K562 (cell line): Measurements from ENCODE around the gene SEC14L3. TPM values are rescaled to one million over a fixed set of nuclear protein-coding genes. Genes with fewer than 3 reads are reported as not detected.

ENCODE experiments used
- CEBPG ChIP-seq, 3 experiments: fragments of 200-800 bp in 1 of 3; sonication (Bioruptor generic) in 1 of 3; sonication (generic) in 1 of 3; formaldehyde crosslinking in 1 of 3; IDR thresholded peaks in 2 of 3; conservative IDR thresholded peaks in 1 of 3; 2 replicates each; pipeline versions ENCODE4 v1.6.1 to v1.8.0; 2016 to 2022; ENCODE audit warnings: missing compliant biosample characterization in 2 of 3, missing genetic modification characterization in 2 of 3, mild to moderate bottlenecking in 1 of 3, missing genetic modification reagents in 1 of 3
- CHD2 ChIP-seq: IDR thresholded peaks from 2 replicates; pipeline ENCODE4 v1.6.1; 2011; ENCODE audit warnings: low read depth, low read length
- MBD2 ChIP-seq: sonication (generic); IDR thresholded peaks from 2 replicates; pipeline ENCODE4 v1.6.1; 2016; ENCODE audit warnings: low read depth, borderline replicate concordance
- PTRF ChIP-seq: fragments of 450-650 bp; IDR thresholded peaks from 2 replicates; pipeline ENCODE4 v1.6.1; 2016; ENCODE audit warnings: mild to moderate bottlenecking, missing genetic modification characterization, missing compliant biosample characterization
- SRSF7 ChIP-seq: fragments of 200-400 bp; formaldehyde crosslinking; optimal IDR thresholded peaks from 2 replicates; pipeline ENCODE3; 2017; ENCODE audit warnings: mild to moderate bottlenecking, low read depth, low read length
- TAL1 ChIP-seq: fragments of 450-650 bp; IDR thresholded peaks from 2 replicates; pipeline ENCODE4 v1.6.1; 2016; ENCODE audit warnings: mild to moderate bottlenecking
- ZNF764 ChIP-seq: fragments of 250-450 bp; sonication (Bioruptor Pico); IDR thresholded peaks from 2 replicates; pipeline ENCODE4 v1.4.0; 2020; ENCODE audit warnings: low read depth, mild to moderate bottlenecking, moderate library complexity
- polyA plus RNA-seq, 8 experiments: library from polyadenylated mRNA; depleted of rRNA in 4 of 8; stranded (reverse) in 5 of 8; unstranded in 3 of 8; fragments of >200 nt; fragmentation: Nextera tagmentation in 2 of 8; fragmentation: Illumina TruSeq in 1 of 8; extraction: Ambion mirVana in 2 of 8; extraction: Trizol in 1 of 8; gene quantifications; 2 replicates each; pipeline versions ENCODE4 v1.2.1 to v1.2.3, GENCODE V29; 2011 to 2014; ENCODE audit warnings: inconsistent platforms in 1 of 8, missing spikeins in 1 of 8
- total RNA-seq, 7 experiments: library from RNA; depleted of rRNA in 6 of 7; stranded (reverse); fragments of >200 nt in 6 of 7; fragmentation: Illumina TruSeq in 2 of 7; extraction: Trizol in 2 of 7; gene quantifications; 2 replicates each; pipeline versions ENCODE4 v1.2.1 to v1.2.3, GENCODE V29; 2011 to 2021; ENCODE audit warnings: low replicate concordance in 1 of 7
- TF ChIP-seq, protein P1 (sequence below): sonication (generic); IDR thresholded peaks from 2 replicates; pipeline ENCODE4 v1.6.1; 2016
- TF ChIP-seq, protein P2 (sequence below): fragments of 450-650 bp; formaldehyde crosslinking; IDR thresholded peaks from 2 replicates; pipeline ENCODE4 v1.4.0; 2022; ENCODE audit warnings: missing genetic modification characterization
- TF ChIP-seq, protein P3 (sequence below): fragments of 450-650 bp; IDR thresholded peaks from 2 replicates; pipeline ENCODE4 v1.6.1; 2016; ENCODE audit warnings: missing biosample characterization, missing genetic modification characterization
- TF ChIP-seq, protein P4 (sequence below): fragments of 450-650 bp; IDR thresholded peaks from 2 replicates; pipeline ENCODE4 v1.6.1; 2016; ENCODE audit warnings: mild to moderate bottlenecking, moderate library complexity

Gene SEC14L3
- total and polyA plus RNA-seq, 9 of the 15 experiments (the other 6 are each of a cell fraction or from before 2014, with no cell fraction given) = not detected

DNA sequence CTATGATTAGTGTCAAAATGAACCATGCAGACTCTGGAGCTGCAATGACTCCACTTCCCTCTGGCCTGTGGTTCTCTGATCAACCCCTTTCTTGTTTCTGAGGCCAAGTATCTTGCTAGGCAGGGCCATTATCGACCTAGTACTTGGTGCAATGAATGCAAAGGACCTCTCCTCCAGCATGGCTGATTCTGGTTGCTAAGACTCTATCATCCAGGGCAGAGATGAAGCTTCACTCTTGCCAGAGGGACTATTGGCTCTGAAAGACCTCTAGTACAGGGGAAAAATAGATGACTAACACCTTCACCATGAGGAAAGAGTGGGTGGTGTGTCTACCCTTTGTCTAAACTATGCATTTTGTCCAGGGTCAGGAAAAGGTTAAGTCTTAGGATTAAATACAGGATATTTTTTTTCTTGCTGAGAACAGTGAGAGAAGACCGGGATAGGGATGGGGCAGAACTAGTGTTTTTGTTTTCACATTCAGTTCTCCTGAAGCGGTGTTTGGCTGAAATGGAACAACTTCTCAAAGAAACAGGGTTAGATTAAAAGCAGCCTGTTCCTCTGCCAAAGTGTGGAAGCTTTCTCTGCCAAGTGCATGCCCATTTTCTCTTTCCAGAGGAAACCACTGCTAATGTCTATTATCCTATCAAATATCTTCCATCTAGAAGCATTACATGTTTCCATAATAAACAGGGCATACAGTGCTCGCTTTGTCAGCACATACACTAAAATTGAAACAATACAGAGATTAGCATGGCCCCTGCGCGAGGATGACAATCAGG, 51.3 kb downstream of the SEC14L3 start (continued):
- TF ChIP-seq, protein P1, sequence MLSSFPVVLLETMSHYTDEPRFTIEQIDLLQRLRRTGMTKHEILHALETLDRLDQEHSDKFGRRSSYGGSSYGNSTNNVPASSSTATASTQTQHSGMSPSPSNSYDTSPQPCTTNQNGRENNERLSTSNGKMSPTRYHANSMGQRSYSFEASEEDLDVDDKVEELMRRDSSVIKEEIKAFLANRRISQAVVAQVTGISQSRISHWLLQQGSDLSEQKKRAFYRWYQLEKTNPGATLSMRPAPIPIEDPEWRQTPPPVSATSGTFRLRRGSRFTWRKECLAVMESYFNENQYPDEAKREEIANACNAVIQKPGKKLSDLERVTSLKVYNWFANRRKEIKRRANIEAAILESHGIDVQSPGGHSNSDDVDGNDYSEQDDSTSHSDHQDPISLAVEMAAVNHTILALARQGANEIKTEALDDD = peak; percentile 71; the same call in 1 of the 2 replicates
- TF ChIP-seq PTRF (tag) = no peak
- peak; percentile 14; the same call in 1 of the 2 replicates for TF ChIP-seq TAL1
- TF ChIP-seq, protein P2, sequence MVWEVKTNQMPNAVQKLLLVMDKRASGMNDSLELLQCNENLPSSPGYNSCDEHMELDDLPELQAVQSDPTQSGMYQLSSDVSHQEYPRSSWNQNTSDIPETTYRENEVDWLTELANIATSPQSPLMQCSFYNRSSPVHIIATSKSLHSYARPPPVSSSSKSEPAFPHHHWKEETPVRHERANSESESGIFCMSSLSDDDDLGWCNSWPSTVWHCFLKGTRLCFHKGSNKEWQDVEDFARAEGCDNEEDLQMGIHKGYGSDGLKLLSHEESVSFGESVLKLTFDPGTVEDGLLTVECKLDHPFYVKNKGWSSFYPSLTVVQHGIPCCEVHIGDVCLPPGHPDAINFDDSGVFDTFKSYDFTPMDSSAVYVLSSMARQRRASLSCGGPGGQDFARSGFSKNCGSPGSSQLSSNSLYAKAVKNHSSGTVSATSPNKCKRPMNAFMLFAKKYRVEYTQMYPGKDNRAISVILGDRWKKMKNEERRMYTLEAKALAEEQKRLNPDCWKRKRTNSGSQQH (CRISPR knock-in tag) = no peak
- TF ChIP-seq, protein P3, sequence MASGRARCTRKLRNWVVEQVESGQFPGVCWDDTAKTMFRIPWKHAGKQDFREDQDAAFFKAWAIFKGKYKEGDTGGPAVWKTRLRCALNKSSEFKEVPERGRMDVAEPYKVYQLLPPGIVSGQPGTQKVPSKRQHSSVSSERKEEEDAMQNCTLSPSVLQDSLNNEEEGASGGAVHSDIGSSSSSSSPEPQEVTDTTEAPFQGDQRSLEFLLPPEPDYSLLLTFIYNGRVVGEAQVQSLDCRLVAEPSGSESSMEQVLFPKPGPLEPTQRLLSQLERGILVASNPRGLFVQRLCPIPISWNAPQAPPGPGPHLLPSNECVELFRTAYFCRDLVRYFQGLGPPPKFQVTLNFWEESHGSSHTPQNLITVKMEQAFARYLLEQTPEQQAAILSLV (tag) = no peak
- no peak for TF ChIP-seq MBD2
- TF ChIP-seq, protein P4, sequence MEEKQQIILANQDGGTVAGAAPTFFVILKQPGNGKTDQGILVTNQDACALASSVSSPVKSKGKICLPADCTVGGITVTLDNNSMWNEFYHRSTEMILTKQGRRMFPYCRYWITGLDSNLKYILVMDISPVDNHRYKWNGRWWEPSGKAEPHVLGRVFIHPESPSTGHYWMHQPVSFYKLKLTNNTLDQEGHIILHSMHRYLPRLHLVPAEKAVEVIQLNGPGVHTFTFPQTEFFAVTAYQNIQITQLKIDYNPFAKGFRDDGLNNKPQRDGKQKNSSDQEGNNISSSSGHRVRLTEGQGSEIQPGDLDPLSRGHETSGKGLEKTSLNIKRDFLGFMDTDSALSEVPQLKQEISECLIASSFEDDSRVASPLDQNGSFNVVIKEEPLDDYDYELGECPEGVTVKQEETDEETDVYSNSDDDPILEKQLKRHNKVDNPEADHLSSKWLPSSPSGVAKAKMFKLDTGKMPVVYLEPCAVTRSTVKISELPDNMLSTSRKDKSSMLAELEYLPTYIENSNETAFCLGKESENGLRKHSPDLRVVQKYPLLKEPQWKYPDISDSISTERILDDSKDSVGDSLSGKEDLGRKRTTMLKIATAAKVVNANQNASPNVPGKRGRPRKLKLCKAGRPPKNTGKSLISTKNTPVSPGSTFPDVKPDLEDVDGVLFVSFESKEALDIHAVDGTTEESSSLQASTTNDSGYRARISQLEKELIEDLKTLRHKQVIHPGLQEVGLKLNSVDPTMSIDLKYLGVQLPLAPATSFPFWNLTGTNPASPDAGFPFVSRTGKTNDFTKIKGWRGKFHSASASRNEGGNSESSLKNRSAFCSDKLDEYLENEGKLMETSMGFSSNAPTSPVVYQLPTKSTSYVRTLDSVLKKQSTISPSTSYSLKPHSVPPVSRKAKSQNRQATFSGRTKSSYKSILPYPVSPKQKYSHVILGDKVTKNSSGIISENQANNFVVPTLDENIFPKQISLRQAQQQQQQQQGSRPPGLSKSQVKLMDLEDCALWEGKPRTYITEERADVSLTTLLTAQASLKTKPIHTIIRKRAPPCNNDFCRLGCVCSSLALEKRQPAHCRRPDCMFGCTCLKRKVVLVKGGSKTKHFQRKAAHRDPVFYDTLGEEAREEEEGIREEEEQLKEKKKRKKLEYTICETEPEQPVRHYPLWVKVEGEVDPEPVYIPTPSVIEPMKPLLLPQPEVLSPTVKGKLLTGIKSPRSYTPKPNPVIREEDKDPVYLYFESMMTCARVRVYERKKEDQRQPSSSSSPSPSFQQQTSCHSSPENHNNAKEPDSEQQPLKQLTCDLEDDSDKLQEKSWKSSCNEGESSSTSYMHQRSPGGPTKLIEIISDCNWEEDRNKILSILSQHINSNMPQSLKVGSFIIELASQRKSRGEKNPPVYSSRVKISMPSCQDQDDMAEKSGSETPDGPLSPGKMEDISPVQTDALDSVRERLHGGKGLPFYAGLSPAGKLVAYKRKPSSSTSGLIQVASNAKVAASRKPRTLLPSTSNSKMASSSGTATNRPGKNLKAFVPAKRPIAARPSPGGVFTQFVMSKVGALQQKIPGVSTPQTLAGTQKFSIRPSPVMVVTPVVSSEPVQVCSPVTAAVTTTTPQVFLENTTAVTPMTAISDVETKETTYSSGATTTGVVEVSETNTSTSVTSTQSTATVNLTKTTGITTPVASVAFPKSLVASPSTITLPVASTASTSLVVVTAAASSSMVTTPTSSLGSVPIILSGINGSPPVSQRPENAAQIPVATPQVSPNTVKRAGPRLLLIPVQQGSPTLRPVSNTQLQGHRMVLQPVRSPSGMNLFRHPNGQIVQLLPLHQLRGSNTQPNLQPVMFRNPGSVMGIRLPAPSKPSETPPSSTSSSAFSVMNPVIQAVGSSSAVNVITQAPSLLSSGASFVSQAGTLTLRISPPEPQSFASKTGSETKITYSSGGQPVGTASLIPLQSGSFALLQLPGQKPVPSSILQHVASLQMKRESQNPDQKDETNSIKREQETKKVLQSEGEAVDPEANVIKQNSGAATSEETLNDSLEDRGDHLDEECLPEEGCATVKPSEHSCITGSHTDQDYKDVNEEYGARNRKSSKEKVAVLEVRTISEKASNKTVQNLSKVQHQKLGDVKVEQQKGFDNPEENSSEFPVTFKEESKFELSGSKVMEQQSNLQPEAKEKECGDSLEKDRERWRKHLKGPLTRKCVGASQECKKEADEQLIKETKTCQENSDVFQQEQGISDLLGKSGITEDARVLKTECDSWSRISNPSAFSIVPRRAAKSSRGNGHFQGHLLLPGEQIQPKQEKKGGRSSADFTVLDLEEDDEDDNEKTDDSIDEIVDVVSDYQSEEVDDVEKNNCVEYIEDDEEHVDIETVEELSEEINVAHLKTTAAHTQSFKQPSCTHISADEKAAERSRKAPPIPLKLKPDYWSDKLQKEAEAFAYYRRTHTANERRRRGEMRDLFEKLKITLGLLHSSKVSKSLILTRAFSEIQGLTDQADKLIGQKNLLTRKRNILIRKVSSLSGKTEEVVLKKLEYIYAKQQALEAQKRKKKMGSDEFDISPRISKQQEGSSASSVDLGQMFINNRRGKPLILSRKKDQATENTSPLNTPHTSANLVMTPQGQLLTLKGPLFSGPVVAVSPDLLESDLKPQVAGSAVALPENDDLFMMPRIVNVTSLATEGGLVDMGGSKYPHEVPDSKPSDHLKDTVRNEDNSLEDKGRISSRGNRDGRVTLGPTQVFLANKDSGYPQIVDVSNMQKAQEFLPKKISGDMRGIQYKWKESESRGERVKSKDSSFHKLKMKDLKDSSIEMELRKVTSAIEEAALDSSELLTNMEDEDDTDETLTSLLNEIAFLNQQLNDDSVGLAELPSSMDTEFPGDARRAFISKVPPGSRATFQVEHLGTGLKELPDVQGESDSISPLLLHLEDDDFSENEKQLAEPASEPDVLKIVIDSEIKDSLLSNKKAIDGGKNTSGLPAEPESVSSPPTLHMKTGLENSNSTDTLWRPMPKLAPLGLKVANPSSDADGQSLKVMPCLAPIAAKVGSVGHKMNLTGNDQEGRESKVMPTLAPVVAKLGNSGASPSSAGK = no peak
- TF ChIP-seq SRSF7 = no peak
- no peak for TF ChIP-seq ZNF764 (CRISPR knock-in tag)
- TF ChIP-seq CHD2 = no peak
- no peak for TF ChIP-seq CEBPG (CRISPR knock-in tag; IDR thresholded peaks at IDR 0.05)
- TF ChIP-seq CEBPG (tag; conservative IDR thresholded peaks at IDR 0.05 in 1 of 2, IDR thresholded peaks at IDR 0.05 in 1 of 2) = no peak
